OCI-LY7 (cell line): ENCODE data around the gene CADM4. TPM values are rescaled to one million over a fixed set of nuclear protein-coding genes. Genes with fewer than 3 reads are reported as not detected.

Source experiments
- BruUV-seq: library from RNA; stranded (reverse); fragments of 400-500 nt; replicated peaks from 2 replicates; lab custom pipeline; 2021; lab: Mats Ljungman, UMichigan
- CTCF ChIA-PET: fragments of 300-600 bp; sonication (Branson Sonifier 250); formaldehyde crosslinking; loops from one replicate; lab custom pipeline; 2022; ENCODE audit warnings: antibody characterized with exemption; ENCODE audit not compliant: unreplicated experiment; lab: Charles Lee
- POLR2A ChIA-PET: fragments of 300-600 bp; sonication (Branson Sonifier 250); formaldehyde crosslinking; loops from one replicate; lab custom pipeline; 2022; ENCODE audit warnings: antibody characterized with exemption; lab: Charles Lee
- DNase-seq: peaks from one replicate; pipeline ENCODE4 v3.0.0-alpha.2; 2015; ENCODE audit warnings: low spot score
- H2AFZ ChIP-seq: fragments of 200-600 bp; sonication (generic), shearing (Covaris generic); 2 replicates; pipeline ENCODE4 v1.6.1; 2014; ENCODE audit warnings: mild to moderate bottlenecking, antibody characterized with exemption, low read length, moderate library complexity
- H3K27ac ChIP-seq: fragments of 200-600 bp; sonication (generic); 2 replicates; pipeline ENCODE4 v1.5.1; 2014; ENCODE audit warnings: mixed run types, low read depth, mild to moderate bottlenecking, moderate library complexity, low read length, inconsistent platforms; ENCODE audit not compliant: poor library complexity, severe bottlenecking
- H3K36me3 ChIP-seq: fragments of 200-600 bp; sonication (generic); 2 replicates; pipeline ENCODE4 v1.6.1; 2014; ENCODE audit warnings: mild to moderate bottlenecking, antibody characterized with exemption, low read length, moderate library complexity, mixed read lengths; ENCODE audit not compliant: insufficient read depth
- H3K4me1 ChIP-seq: fragments of 200-600 bp; sonication (generic); 2 replicates; pipeline ENCODE4 v1.5.1; 2014; ENCODE audit warnings: mild to moderate bottlenecking, low read length; ENCODE audit not compliant: insufficient read depth, poor library complexity, severe bottlenecking
- H3K4me2 ChIP-seq: fragments of 200-600 bp; sonication (generic); 2 replicates; pipeline ENCODE4 v1.6.1; 2014; ENCODE audit warnings: mild to moderate bottlenecking, low read length
- H3K4me3 ChIP-seq: fragments of 200-600 bp; sonication (generic); 2 replicates; pipeline ENCODE4 v1.5.1; 2014; ENCODE audit warnings: mild to moderate bottlenecking, low read depth, low read length; ENCODE audit not compliant: poor library complexity, severe bottlenecking
- H3K79me2 ChIP-seq: fragments of 200-600 bp; sonication (generic); 2 replicates; pipeline ENCODE4 v1.6.1; 2016; ENCODE audit warnings: low read depth, mild to moderate bottlenecking, low read length, moderate library complexity, mixed read lengths; ENCODE audit not compliant: insufficient read depth
- H3K9me2 ChIP-seq: fragments of 200-600 bp; sonication (generic); 2 replicates; pipeline ENCODE4 v1.6.1; 2016; ENCODE audit warnings: mild to moderate bottlenecking, low read length, mixed read lengths; ENCODE audit not compliant: insufficient read depth
- H3K9me3 ChIP-seq: fragments of 200-600 bp; sonication (generic); 2 replicates; pipeline ENCODE4 v1.6.1; 2014; ENCODE audit warnings: mild to moderate bottlenecking, mixed run types, low read length, mixed read lengths
- H4K20me1 ChIP-seq: fragments of 200-600 bp; sonication (generic); 2 replicates; pipeline ENCODE4 v1.6.1; 2014; ENCODE audit warnings: mild to moderate bottlenecking, antibody characterized with exemption, low read length, moderate library complexity, mixed read lengths; ENCODE audit not compliant: insufficient read depth
- CTCF ChIP-seq: fragments of 200-600 bp; sonication (generic); conservative IDR thresholded peaks from 2 replicates; pipeline ENCODE4 v1.5.1; 2014; ENCODE audit warnings: mild to moderate bottlenecking, antibody characterized with exemption, low read length, moderate library complexity, mixed read lengths
- EZH2phosphoT487 ChIP-seq: fragments of 200-600 bp; sonication (generic); IDR thresholded peaks from 2 replicates; pipeline ENCODE4 v1.6.1; 2018; ENCODE audit warnings: low read depth, borderline replicate concordance, mild to moderate bottlenecking, mixed run types, antibody characterized with exemption, low read length, moderate library complexity, mixed read lengths
- intact Hi-C: fragments of 100-400 bp; cut with micrococcal nuclease; formaldehyde crosslinking; loops from one replicate; pipeline ENCODE4 v1.10.0; 2022; ENCODE audit not compliant: unreplicated experiment
- total RNA-seq, 2 experiments: library from RNA; depleted of rRNA in 1 of 2; stranded (reverse); fragments of >200 nt in 1 of 2; shearing (Covaris generic) in 1 of 2; gene quantifications; 2 replicates each; pipeline ENCODE4 v1.2.3, GENCODE V29; 2014 to 2022

CADM4 gene
- total RNA-seq, 2 experiments from 2014 or later, result not detected

- no peaks in the 10 kb centered on the region for H4K20me1 ChIP-seq
- no peak overlapping the region for H3K27ac ChIP-seq
- H3K4me1 ChIP-seq, result no peaks in the 10 kb centered on the region
- H3K36me3 ChIP-seq, result no peaks in the 10 kb centered on the region
- BruUV-seq, result no TSS peak
- no peak for DNase-seq
- H3K4me3 ChIP-seq, result no peak overlapping the region
- no peak for TF ChIP-seq EZH2phosphoT487
- TF ChIP-seq CTCF, result no peak
- H2AFZ ChIP-seq, result no peak overlapping the region
- no peaks in the 10 kb centered on the region for H3K79me2 ChIP-seq
- H3K4me2 ChIP-seq, result no peak overlapping the region
- ChIA-PET CTCF (no interaction called here), POLR2A (interaction anchor here (1.3 kb wide), 1 partner anchor 10 kb away, joined by 4 read pairs; no protein-coding TSS in a partner anchor)
- no peaks in the 10 kb centered on the region for H3K9me2 ChIP-seq
- no peaks in the 10 kb centered on the region for H3K9me3 ChIP-seq
- intact Hi-C loops, result no loop called here
These were observed 39.0 kb upstream of the CADM4 start for GRCh38 chr19:43678512-43679261.

- H2AFZ ChIP-seq, result no peak overlapping the region
- ChIA-PET POLR2A (no interaction called here), CTCF (no interaction called here)
- H3K4me3 ChIP-seq, result no peak overlapping the region
- no peak for DNase-seq
- no peak overlapping the region for H3K27ac ChIP-seq
- H3K9me2 ChIP-seq, result no peaks in the 10 kb centered on the region
- TF ChIP-seq CTCF (no peak), EZH2phosphoT487 (no peak)
- intact Hi-C loops, result no loop called here
- H3K79me2 ChIP-seq, result no peaks in the 10 kb centered on the region
- no peaks in the 10 kb centered on the region for H3K9me3 ChIP-seq
- H4K20me1 ChIP-seq, result no peaks in the 10 kb centered on the region
- no peaks in the 10 kb centered on the region for H3K36me3 ChIP-seq
- no peaks in the 10 kb centered on the region for H3K4me1 ChIP-seq
- no peak overlapping the region for H3K4me2 ChIP-seq
- BruUV-seq, result no TSS peak
These were observed 36.3 kb upstream of the CADM4 start for GRCh38 chr19:43675906-43676305.

DNA sequence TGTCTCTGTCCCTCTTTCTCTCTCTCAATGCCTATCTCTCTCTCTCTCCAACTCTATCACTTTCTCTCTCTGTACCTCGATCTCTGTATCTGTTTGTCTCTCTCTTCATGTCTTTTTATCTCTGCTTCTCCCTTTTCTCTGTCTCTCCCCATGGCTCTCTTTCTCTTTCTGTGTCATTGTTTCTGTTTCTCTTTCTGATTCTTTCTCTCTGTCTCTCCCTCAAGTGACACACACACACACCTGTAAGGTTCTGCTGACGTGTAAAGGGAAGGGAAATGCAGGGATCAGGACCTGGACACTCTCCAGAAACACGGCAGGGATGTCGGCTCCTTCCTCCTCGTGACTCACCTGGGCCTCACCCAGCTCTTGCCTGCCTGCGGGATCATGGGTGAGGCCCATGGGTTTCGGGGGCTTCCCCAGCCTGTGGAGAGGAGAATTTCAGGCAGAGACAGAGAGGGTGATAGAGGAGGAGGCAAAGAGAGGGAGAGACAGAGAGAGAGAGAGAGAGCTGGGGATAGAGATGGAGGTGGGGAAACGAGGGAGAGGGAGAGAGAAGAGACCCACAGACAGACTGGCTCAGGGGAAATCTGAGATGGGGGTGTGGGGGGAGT lies 35.7 kb upstream of the CADM4 start:
- H3K27ac ChIP-seq, result no peak overlapping the region
- no peaks in the 10 kb centered on the region for H3K79me2 ChIP-seq
- TF ChIP-seq CTCF (no peak), EZH2phosphoT487 (no peak)
- no peaks in the 10 kb centered on the region for H3K36me3 ChIP-seq
- CTCF ChIA-PET, result no interaction called here
- H2AFZ ChIP-seq, result no peak overlapping the region
- POLR2A ChIA-PET, result no interaction called here
- H3K9me2 ChIP-seq, result no peaks in the 10 kb centered on the region
- H4K20me1 ChIP-seq, result no peaks in the 10 kb centered on the region
- intact Hi-C loops, result no loop called here
- no peak overlapping the region for H3K4me3 ChIP-seq
- H3K4me1 ChIP-seq, result no peaks in the 10 kb centered on the region
- H3K4me2 ChIP-seq, result no peak overlapping the region
- DNase-seq, result no peak
- BruUV-seq, result no TSS peak
- H3K9me3 ChIP-seq, result no peaks in the 10 kb centered on the region
